ENCODE data around the gene ZBED5. TPM values are rescaled to one million over a fixed set of nuclear protein-coding genes. Genes with fewer than 3 reads are reported as not detected.
"Not testable (repeated sequence)": the region's sequence is repeated elsewhere in the genome, so short reads cannot be mapped to it uniquely, and the experiment has no call there.

The ZBED5 gene
- total and polyA plus RNA-seq, 2 of the 4 experiments (the other 2 are of a cell fraction), result 28.2 to 30.8 TPM

DNA sequence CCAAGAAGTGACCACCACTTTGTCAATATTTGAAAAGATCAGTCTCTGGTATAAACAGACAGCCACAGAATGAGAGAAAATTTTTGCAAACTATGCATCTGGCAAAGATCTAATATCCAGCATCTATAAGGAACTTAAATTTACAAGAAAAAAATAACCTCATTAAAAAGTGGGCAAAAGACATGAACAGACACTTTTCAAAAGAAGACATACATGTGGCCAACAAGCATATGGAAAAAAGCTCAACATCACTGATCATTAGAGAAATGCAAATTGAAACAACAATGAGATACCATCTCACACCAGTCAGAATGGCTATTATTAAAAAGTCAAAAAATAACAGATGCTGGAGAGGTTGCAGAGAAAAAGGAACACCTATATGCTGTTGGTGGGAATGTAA lies 32.2 kb upstream of the ZBED5 start:
- H3K9me3 ChIP-seq (ENCODE audit: control insufficient read depth, insufficient read depth, low read length); H3K4me2 ChIP-seq (ENCODE audit: low read depth, low read length); H2AFZ ChIP-seq (replicated peaks; ENCODE audit: low read length, poor library complexity); H3K56ac ChIP-seq (ENCODE audit: extremely low read depth, insufficient read depth, low read length); H3K9me1 ChIP-seq (ENCODE audit: insufficient read depth, low read length); H3K18ac ChIP-seq (ENCODE audit: low read depth, low read length); BruUV-seq (replicated peaks); H3K4ac ChIP-seq (ENCODE audit: low read depth, low read length); H4K5ac ChIP-seq (ENCODE audit: low read depth, low read length); H3K14ac ChIP-seq (replicated peaks; ENCODE audit: low read depth, low read length); H3K4me3 ChIP-seq (ENCODE audit: insufficient read depth, low read depth, low read length); H3K9ac ChIP-seq (ENCODE audit: low read depth, low read length); H4K91ac ChIP-seq (ENCODE audit: insufficient read depth, low read depth, low read length); H2BK5ac ChIP-seq (ENCODE audit: low read depth, low read length, poor library complexity, severe bottlenecking); H2BK20ac ChIP-seq (ENCODE audit: low read depth, low read length); H3K27me3 ChIP-seq (ENCODE audit: control insufficient read depth, insufficient read depth, low read length); H3K36me3 ChIP-seq (ENCODE audit: control insufficient read depth, insufficient read depth, low read length); ATAC-seq (ENCODE audit: low read depth); DNase-seq; H4K20me1 ChIP-seq (ENCODE audit: insufficient read depth, low read length); POLR2A ChIA-PET (ENCODE audit: unreplicated experiment); H2AK9ac ChIP-seq (replicated peaks; ENCODE audit: low read depth, low read length, poor library complexity); intact Hi-C loops (cut with micrococcal nuclease); H2BK120ac ChIP-seq (ENCODE audit: low read depth, low read length); H2BK15ac ChIP-seq (ENCODE audit: low read depth, low read length); in situ Hi-C loops (cut with MboI; ENCODE audit: low sequenced_read_pairs); H3K27ac ChIP-seq (ENCODE audit: insufficient read depth, low read length); dilution Hi-C loops (cut with HindIII; ENCODE audit: low sequenced_read_pairs, unreplicated experiment); H4K8ac ChIP-seq (ENCODE audit: low read depth in 2 of 2, low read length in 2 of 2); H3K23ac ChIP-seq (ENCODE audit: low read depth, low read length); H2AK5ac ChIP-seq (ENCODE audit: low read depth, low read length): not testable (repeated sequence)
- Histone ChIP-seq H3K4me1 (ENCODE audit: control insufficient read depth, insufficient read depth, low read length) (peaks cover 13% of the 10 kb centered on the region), H3K79me1 (ENCODE audit: low read depth in 1 of 2, low read length in 2 of 2) (peaks cover 0 to 19% of the 10 kb centered on the region in 2 experiments; a peak in 2 of 4 replicates)
- CTCF ChIA-PET, result interaction anchor here (1.9 kb wide), 1 partner anchor 12 kb away, joined by 4 read pairs; no protein-coding TSS in a partner anchor
